OCI-LY1 (cell line): Measurements from ENCODE around the gene MMS19.

ENCODE experiments used
- H2AFZ ChIP-seq: fragments of 200-600 bp; sonication (generic), shearing (Covaris generic); 2 replicates; pipeline ENCODE4 v1.6.0; 2014; ENCODE audit warnings: antibody characterized with exemption, mild to moderate bottlenecking, low read length
- H3F3A ChIP-seq: fragments of 200-600 bp; sonication (generic), shearing (Covaris generic); 2 replicates; pipeline ENCODE4 v1.6.0; 2014; ENCODE audit warnings: mild to moderate bottlenecking, antibody characterized with exemption, low read length, moderate library complexity; ENCODE audit not compliant: insufficient read depth
- H3K27ac ChIP-seq: fragments of 200-600 bp; sonication (generic); 2 replicates; pipeline ENCODE4 v1.5.1; 2014; ENCODE audit warnings: low read length, mixed run types, mild to moderate bottlenecking, low read depth; ENCODE audit not compliant: poor library complexity, severe bottlenecking
- H3K27me3 ChIP-seq: fragments of 200-600 bp; sonication (generic); 2 replicates; pipeline ENCODE4 v1.6.0; 2014; ENCODE audit warnings: antibody characterized with exemption, mild to moderate bottlenecking, low read length, moderate library complexity; ENCODE audit not compliant: insufficient read depth
- H3K36me3 ChIP-seq: fragments of 200-600 bp; sonication (generic); 2 replicates; pipeline ENCODE4 v1.6.1; 2014; ENCODE audit warnings: mild to moderate bottlenecking, antibody characterized with exemption, low read length, moderate library complexity, mixed read lengths; ENCODE audit not compliant: insufficient read depth
- H3K4me1 ChIP-seq: fragments of 200-600 bp; sonication (generic); 2 replicates; pipeline ENCODE4 v1.5.1; 2014; ENCODE audit warnings: mild to moderate bottlenecking, low read length, moderate library complexity; ENCODE audit not compliant: insufficient read depth, severe bottlenecking
- H3K4me2 ChIP-seq: fragments of 200-600 bp; sonication (generic), shearing (Covaris generic); 2 replicates; pipeline ENCODE4 v1.6.1; 2014; ENCODE audit warnings: low read length
- H3K4me3 ChIP-seq: fragments of 200-600 bp; sonication (generic); 2 replicates; pipeline ENCODE4 v1.5.1; 2014; ENCODE audit warnings: low read length, low read depth, mild to moderate bottlenecking, mixed read lengths; ENCODE audit not compliant: poor library complexity, severe bottlenecking
- H3K79me2 ChIP-seq: fragments of 200-600 bp; shearing (Covaris generic); 2 replicates; pipeline ENCODE4 v1.6.1; 2016; ENCODE audit warnings: mixed run types, low read length, mixed read lengths; ENCODE audit not compliant: insufficient read depth
- H3K9ac ChIP-seq: fragments of 200-600 bp; sonication (generic), shearing (Covaris generic); 2 replicates; pipeline ENCODE4 v1.6.1; 2014; ENCODE audit warnings: mild to moderate bottlenecking, low read length, mixed read lengths
- H3K9me2 ChIP-seq: fragments of 200-600 bp; sonication (generic), shearing (Covaris generic); 2 replicates; pipeline ENCODE4 v1.6.1; 2014; ENCODE audit warnings: low read depth, mild to moderate bottlenecking, low read length, mixed read lengths
- H3K9me3 ChIP-seq: fragments of 200-600 bp; shearing (Covaris generic); 2 replicates; pipeline ENCODE4 v1.6.1; 2014; ENCODE audit warnings: low read length, mixed read lengths
- H4K20me1 ChIP-seq: fragments of 200-600 bp; sonication (generic), shearing (Covaris generic); 2 replicates; pipeline ENCODE4 v1.6.0; 2016; ENCODE audit warnings: mild to moderate bottlenecking, low read length; ENCODE audit not compliant: insufficient read depth
- CTCF ChIP-seq: fragments of 200-600 bp; sonication (generic), shearing (Covaris generic); IDR thresholded peaks from 2 replicates; pipeline ENCODE4 v1.5.1; 2017; ENCODE audit warnings: mild to moderate bottlenecking, antibody characterized with exemption, low read length, moderate library complexity, mixed read lengths
- EZH2 ChIP-seq: fragments of 200-600 bp; sonication (generic), shearing (Covaris generic); IDR thresholded peaks from 2 replicates; pipeline ENCODE4 v1.8.0; 2017; ENCODE audit warnings: borderline replicate concordance, mixed run types, mild to moderate bottlenecking, antibody characterized with exemption, low read length, moderate library complexity, mixed read lengths

The MMS19 gene

GRCh38 chr10:97444212-97444611 lies 54.0 kb downstream of the MMS19 start:
- no peak for TF ChIP-seq EZH2
- TF ChIP-seq CTCF, result no peak
- H2AFZ ChIP-seq, result no peak overlapping the region
- no peaks in the 10 kb centered on the region for H3K9me2 ChIP-seq
- peaks cover 17% of the 10 kb centered on the region for H3K79me2 ChIP-seq
- peak overlapping the region; percentile 94 for H3K4me2 ChIP-seq
- H3K9me3 ChIP-seq, result no peaks in the 10 kb centered on the region
- no peaks in the 10 kb centered on the region for H3K27me3 ChIP-seq
- no peak overlapping the region for H3K4me3 ChIP-seq
- H3K9ac ChIP-seq, result peak overlapping the region; percentile 84; the same call in 1 of the 2 replicates
- H3K36me3 ChIP-seq, result peaks cover 6% of the 10 kb centered on the region; the same call in 1 of the 2 replicates
- peaks cover 27% of the 10 kb centered on the region for H3K4me1 ChIP-seq
- no peak overlapping the region for H3K27ac ChIP-seq
- H3F3A ChIP-seq, result no peaks in the 10 kb centered on the region
- H4K20me1 ChIP-seq, result no peaks in the 10 kb centered on the region

- no peaks in the 10 kb centered on the region for H3F3A ChIP-seq
- peaks cover 6% of the 10 kb centered on the region; the same call in 1 of the 2 replicates for H3K36me3 ChIP-seq
- H3K4me1 ChIP-seq, result peaks cover 17% of the 10 kb centered on the region
- no peak for TF ChIP-seq EZH2
- TF ChIP-seq CTCF, result no peak
- H3K79me2 ChIP-seq, result peaks cover 14% of the 10 kb centered on the region; the same call in 1 of the 2 replicates
- H3K27ac ChIP-seq, result no peak overlapping the region
- H3K9me2 ChIP-seq, result no peaks in the 10 kb centered on the region
- no peaks in the 10 kb centered on the region for H3K9me3 ChIP-seq
- no peak overlapping the region for H3K4me3 ChIP-seq
- H2AFZ ChIP-seq, result no peak overlapping the region
- no peaks in the 10 kb centered on the region for H4K20me1 ChIP-seq
- no peak overlapping the region for H3K9ac ChIP-seq
- H3K27me3 ChIP-seq, result no peaks in the 10 kb centered on the region
- no peak overlapping the region for H3K4me2 ChIP-seq
Measured at GRCh38 chr10:97442277-97442676, 55.9 kb downstream of the MMS19 start.

DNA sequence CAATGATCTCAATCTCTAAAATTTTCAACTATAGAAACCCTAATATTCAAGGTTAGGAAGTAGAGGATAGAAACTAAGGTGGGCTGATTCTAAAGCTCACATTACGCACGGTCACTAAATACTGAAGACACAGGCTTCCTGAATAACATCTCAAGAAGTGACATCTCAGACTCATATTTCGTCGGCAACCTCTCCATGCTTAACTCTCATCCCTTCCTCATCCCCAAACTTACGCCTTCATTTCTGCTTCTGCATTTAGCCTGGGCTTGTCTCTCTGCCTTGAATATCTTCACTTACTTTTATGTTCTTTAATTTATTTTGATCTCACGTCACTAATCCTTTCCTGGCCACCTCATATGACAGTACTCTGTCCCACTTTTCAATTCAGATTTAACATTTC lies 63.0 kb downstream of the MMS19 start:
- Histone ChIP-seq H3K27me3 (no peaks in the 10 kb centered on the region), H4K20me1 (no peaks in the 10 kb centered on the region), H2AFZ (no peak overlapping the region), H3K9ac (no peak overlapping the region), H3F3A (no peaks in the 10 kb centered on the region), H3K4me3 (no peak overlapping the region), H3K36me3 (peaks cover 51% of the 10 kb centered on the region), H3K9me3 (no peaks in the 10 kb centered on the region), H3K9me2 (no peaks in the 10 kb centered on the region), H3K4me1 (no peaks in the 10 kb centered on the region), H3K79me2 (no peaks in the 10 kb centered on the region), H3K27ac (no peak overlapping the region), H3K4me2 (no peak overlapping the region)
- TF ChIP-seq EZH2, result no peak
- TF ChIP-seq CTCF, result no peak
